Myometrial cell (primary cell): ENCODE measurements around the gene ART4. TPM values are rescaled to one million over a fixed set of nuclear protein-coding genes. Genes with fewer than 3 reads are reported as not detected.

Experiments used
- total RNA-seq: library from RNA; depleted of rRNA; stranded (reverse); fragments of >200 nt; gene quantifications from 2 replicates; pipeline ENCODE4 v1.2.3, GENCODE V29; 2015

The ART4 gene, protein sequence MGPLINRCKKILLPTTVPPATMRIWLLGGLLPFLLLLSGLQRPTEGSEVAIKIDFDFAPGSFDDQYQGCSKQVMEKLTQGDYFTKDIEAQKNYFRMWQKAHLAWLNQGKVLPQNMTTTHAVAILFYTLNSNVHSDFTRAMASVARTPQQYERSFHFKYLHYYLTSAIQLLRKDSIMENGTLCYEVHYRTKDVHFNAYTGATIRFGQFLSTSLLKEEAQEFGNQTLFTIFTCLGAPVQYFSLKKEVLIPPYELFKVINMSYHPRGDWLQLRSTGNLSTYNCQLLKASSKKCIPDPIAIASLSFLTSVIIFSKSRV
- total RNA-seq = not detected in 2 replicates

DNA sequence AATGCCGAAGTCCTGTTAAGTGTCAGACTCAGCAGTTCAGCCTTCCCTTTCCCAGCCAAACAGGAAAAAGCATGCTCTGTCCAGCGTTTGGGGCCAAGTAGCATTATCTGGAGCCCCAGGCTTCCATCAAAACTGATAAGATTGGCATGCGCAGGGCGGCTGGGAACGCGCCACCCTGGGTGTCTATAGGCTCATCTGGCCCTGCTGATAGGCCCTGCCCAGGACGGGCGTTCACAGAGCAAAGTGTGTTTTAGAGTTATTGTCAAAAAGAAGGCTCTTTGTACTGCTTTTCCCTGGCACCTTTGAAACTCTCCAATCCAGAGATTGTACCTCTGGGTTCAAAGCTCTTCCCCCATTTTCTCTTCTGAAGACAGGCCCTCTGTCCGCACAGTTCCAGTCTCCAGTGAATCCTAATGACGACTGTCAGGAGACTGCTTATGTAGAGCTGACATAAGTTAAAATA, at the start of gene ART4:
Gene ART4 (minus strand): TSS at position 102 of the 463 bp plus-strand sequence. CDS start 413 bp downstream, outside the sequence.

DNA sequence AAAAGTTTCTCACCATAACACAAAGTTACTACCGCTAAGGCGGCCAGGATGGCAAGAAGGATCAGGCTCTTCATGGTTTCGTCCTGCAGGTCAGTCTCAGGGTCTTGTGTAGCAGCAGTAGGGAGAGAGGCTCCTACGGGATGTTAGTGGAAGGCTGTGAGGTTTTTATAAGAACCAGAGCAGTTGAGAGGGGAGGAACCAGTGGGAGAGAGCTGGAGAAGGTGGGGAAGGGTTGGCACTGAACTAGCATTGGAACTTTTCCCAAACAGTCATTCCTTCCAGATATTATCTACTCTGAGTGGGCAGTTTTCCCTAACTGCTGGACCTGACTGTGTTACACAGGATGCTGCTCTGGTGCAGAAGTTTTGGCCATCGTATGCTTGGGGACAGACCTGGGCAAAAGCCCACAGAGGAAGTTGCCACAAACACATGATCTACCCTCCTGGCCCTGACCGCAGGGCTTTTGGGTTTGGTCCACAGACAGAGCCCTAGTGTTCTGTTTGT, 42.4 kb upstream of the ART4 start, which contains the start of gene MGP:
Gene MGP (minus strand): TSS at position 137 of the 504 bp plus-strand sequence. CDS start 63 bp downstream, at position 74.

DNA sequence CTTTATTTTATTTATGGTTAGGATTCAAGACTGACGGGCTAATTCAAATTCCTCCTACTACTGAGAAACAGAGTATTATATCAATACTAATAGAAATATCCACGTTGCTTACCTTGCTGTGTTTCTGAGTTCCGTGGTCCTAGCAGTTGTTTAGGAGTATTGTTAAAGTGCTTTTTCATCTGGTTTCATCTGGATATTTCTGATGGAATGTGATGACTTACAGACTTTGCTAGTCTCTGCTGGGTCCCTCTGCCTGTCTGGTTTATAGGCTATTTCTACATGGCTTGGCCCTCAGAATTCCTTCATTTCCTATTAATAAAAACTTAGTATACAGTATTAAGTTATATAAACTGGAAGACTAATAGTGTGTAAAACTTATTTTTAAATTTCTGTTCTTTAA, 29.3 kb downstream of the ART4 start, which contains the start of gene SMCO3:
Gene SMCO3 (minus strand): TSS at position 169 of the 400 bp plus-strand sequence. CDS start 7,502 bp downstream, outside the sequence.

DNA sequence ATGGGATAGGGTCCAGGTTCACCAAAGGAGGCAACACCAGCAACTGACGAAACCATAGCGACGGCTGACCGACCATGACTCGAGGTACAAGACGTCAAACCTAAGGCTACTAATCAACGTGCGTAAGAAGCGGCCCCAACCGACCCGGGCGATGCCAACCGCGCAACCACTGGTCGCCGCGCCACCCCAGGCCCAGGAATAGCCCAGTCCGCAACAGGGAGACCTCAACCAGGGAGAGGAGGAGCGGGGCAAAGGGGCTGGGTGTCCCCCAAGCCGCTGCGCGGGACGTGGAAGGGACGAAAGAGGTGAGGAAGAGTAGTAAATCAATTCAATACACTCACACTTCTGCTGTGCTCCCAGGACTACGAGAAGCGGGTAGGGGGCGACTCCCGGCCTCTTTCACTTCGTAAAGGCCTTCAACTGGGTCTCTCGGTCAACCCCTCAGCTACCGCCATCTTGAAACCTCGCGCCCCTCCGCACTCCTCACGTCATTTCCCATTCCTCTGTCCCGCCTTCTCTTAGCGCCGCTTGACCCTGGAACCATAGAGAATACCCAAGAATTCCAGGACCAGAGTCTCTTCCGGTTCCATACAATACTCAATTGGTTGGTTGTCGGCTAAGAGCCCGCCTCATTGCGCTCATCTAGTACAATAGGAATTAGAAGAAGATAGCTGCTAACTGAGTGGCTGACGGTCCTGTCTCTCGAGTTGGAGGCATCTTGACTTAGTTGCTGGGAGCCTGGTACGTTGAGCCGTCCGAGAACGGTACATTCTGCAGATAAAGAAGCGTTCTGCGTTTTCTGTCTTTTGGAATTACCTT, 40.1 kb downstream of the ART4 start, which contains the start of the genes C12orf60 and WBP11:
Gene C12orf60 (plus strand): TSS at position 660 of the 819 bp plus-strand sequence. CDS start 19,266 bp downstream, outside the sequence.
Gene WBP11 (minus strand): TSS at position 468 of the 819 bp plus-strand sequence. CDS start 2,095 bp downstream, outside the sequence.

Other genes starting within 250 kb of the ART4 start
- gene GUCY2C, start 146.9 kb downstream of the ART4 start, total RNA-seq = not detected in 2 replicates
- gene WBP11, start 40.0 kb downstream of the ART4 start, total RNA-seq = 16.1 and 18.4 TPM in 2 replicates
- 1.4 and 1.9 TPM in 2 replicates for gene C12orf60, start 39.9 kb downstream of the ART4 start, total RNA-seq
- gene SMCO3, start 29.3 kb downstream of the ART4 start, total RNA-seq = not detected in 2 replicates
- gene MGP, start 42.3 kb upstream of the ART4 start, total RNA-seq = 11.2 and 12.8 TPM in 2 replicates
- not detected in 2 replicates for gene ERP27, start 95.0 kb upstream of the ART4 start, total RNA-seq
- 17.3 and 26.9 TPM in 2 replicates for gene ARHGDIB, start 118.1 kb upstream of the ART4 start, total RNA-seq
- not detected in 2 replicates for gene PDE6H, start 129.5 kb upstream of the ART4 start, total RNA-seq